Cardiac fibroblast (primary cell): ENCODE results near the gene PSMG3.

Experiments used
- DNase-seq, 2 donors: peaks; one replicate each; pipeline versions ENCODE4 v3.0.0 to v3.0.0-alpha.2; 2010; ENCODE audit warnings: low read depth in 2 of 2
- H3K4me3 ChIP-seq, 2 donors: replicated peaks in 1 of 2; 1 replicate in 1 of 2; 2 replicates in 1 of 2; pipeline ENCODE4 v1.5.1; 2011; ENCODE audit warnings: low read depth in 2 of 2, low read length in 2 of 2, mild to moderate bottlenecking in 2 of 2, moderate library complexity in 1 of 2
- CTCF ChIP-seq: IDR thresholded peaks from one replicate; pipeline ENCODE4 v1.5.1; 2011; ENCODE audit warnings: low read depth, mild to moderate bottlenecking, low read length, inconsistent platforms

The PSMG3 gene

DNA sequence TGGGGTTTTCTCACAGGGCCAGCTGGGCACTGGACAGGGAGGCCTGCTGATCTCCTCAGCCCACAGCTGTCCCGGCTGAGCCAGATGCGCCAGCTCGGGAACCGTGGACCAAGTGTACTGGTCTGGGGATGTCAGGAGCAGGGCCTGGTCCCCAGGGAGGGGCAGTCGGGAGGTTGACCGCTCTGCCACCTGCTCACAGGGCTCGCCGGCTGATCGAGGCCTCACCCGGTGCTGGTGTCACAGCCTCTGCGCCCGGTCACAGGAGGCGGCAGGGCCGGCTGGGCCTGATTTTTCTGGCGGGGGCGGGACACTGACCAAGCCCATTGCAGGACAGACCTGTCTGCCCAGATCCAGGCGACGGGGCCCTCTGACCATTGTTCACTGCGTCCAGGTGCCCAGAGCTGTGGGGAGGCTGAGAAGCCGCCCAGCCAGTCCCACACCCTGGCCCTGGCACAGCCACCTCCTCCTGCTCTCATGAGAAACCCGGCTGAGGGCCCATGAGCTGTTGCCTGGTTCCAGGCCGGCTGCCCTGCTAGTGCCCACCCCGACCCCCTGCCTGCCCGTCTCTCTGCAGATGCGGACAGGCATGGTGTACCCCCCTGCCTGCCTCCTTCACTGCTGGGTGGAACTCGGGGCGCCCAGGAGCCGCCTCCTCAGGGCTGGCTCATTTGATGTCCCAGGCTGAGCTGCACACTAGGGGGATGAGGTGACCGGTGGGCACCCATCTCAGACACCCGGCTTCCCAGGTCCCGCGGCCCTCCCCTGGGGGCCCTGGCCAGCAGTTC is 10.8 kb downstream of the PSMG3 start:
- H3K4me3 ChIP-seq = no peak overlapping the region
- DNase-seq = no peak
- TF ChIP-seq CTCF = no peak

DNA sequence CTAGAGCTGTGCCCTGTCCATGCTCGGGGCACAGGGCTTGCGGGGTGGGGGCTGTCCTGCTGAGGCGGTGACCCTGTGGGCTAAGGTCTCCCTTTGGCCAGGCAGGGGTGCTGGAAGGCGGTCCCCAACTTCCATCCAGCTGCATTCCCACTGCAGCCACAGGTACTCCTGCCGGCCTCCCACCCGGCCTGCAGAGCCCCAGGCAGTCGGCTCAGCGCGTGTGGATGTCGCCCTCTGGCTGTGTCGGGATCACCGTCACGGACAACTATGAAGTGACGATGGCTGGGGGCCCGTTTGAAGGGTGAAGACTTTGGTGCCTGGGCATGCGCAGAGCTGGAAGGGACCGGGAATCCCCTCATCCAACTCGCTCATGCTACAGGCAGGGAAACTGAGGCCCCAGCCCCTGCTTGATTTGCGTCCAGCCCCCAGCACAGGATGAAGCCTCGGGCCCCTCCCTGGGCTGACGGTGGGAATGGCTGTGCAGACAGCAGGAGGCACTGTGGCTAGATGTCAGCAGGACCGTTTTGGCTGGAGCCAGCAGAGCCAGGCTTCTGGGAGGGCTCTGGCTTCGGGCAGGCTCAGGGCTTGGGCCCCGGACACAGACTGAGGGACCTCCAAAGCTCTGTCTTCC is 11.5 kb downstream of the PSMG3 start:
- peak; percentile 18 for TF ChIP-seq CTCF
- DNase-seq = peak in 1 of 2 donors; percentile 36
- no peak overlapping the region for H3K4me3 ChIP-seq

GRCh38 chr7:1557771-1558170 is 12.1 kb downstream of the PSMG3 start:
- TF ChIP-seq CTCF = no peak
- DNase-seq = no peak
- H3K4me3 ChIP-seq = no peak overlapping the region

GRCh38 chr7:1557006-1557405 is 12.8 kb downstream of the PSMG3 start:
- TF ChIP-seq CTCF = no peak
- no peak overlapping the region for H3K4me3 ChIP-seq
- DNase-seq = no peak

DNA sequence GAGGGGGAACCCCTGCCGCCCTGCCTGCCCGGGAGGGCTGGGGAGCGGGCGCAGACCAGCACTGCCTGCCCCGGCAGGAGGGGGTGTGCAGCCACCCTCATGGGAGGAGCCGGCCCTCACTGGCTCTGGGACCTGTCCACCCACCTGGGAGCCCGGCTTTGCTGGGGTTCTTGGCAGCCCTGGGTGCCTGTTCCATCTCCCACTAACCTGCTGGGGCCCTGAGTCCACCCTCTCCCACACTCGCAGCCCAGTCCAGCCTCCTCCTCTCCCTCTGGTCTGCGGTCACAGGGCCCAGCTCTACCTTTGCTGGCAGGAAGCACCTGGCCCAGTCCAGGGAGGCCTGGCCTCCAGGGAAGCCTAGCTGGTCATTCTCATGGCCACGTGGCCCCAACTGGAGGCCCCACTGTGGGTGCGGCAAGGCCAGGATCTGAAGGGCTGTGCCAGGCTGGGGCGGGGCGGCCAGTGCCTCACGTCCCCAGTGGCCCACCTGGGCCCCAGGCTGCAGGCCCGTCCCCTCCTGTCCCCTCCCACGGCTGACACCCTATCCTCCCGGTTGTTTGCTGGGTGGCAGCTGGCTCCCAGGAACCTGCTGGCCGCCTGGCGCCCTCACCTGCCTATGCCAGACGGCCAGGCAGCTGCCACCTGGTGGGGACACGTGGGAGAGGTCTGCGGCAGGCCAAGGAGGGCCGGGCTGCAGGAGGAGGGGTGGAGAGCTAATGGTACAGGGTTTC is 13.9 kb downstream of the PSMG3 start, which contains the start of gene TMEM184A:
TSS of gene TMEM184A (minus strand) at position 393 of the 731 bp plus-strand sequence. CDS start 721 bp downstream, outside the sequence.
- H3K4me3 ChIP-seq = no peak within 1 kb of the TSS

More for the DNA sequence above, 13.9 kb downstream of the PSMG3 start, which contains the start of gene TMEM184A:
- DNase-seq = no peak
- peak; percentile 24 for TF ChIP-seq CTCF
